WTC11 (cell line): ENCODE results near the gene ATL1. TPM values are rescaled to one million over a fixed set of nuclear protein-coding genes. Genes with fewer than 3 reads are reported as not detected.

Source experiments
- ATAC-seq: fragments of 200-7000 bp; cut with Tn5 transposase; 2 replicates; pipeline ENCODE4 v1.10.0; 2021; ENCODE audit warnings: mild to moderate bottlenecking, moderate library complexity
- CTCF ChIA-PET: fragments of 300-600 bp; sonication (Branson Sonifier 250); formaldehyde crosslinking; loops from one replicate; lab custom pipeline; 2021; ENCODE audit warnings: antibody characterized with exemption; lab: Charles Lee
- POLR2A ChIA-PET: fragments of 350-600 bp; sonication (Branson Sonifier 250); formaldehyde crosslinking; loops from one replicate; lab custom pipeline; 2021; ENCODE audit warnings: antibody characterized with exemption; lab: Charles Lee
- DNase-seq: peaks from one replicate; pipeline ENCODE4 v3.0.0; 2021; ENCODE audit warnings: low spot score
- H3K27ac Mint-ChIP-seq: 2 replicates; pipeline ENCODE4 v1.8.0; 2021; ENCODE audit warnings: mixed read lengths
- H3K27me3 Mint-ChIP-seq: 2 replicates; pipeline ENCODE4 v1.8.0; 2021; ENCODE audit warnings: low read depth, mild to moderate bottlenecking, moderate library complexity, mixed read lengths
- H3K36me3 Mint-ChIP-seq: 2 replicates; pipeline ENCODE4 v1.8.0; 2021; ENCODE audit warnings: mixed read lengths
- H3K4me1 Mint-ChIP-seq: 2 replicates; pipeline ENCODE4 v1.8.0; 2022; ENCODE audit warnings: mixed read lengths
- H3K4me3 Mint-ChIP-seq: 2 replicates; pipeline ENCODE4 v1.8.0; 2021; ENCODE audit warnings: mild to moderate bottlenecking, moderate library complexity, mixed read lengths
- H3K9me3 Mint-ChIP-seq: 2 replicates; pipeline ENCODE4 v1.8.0; 2021; ENCODE audit warnings: mixed read lengths
- FOXP1 ChIP-seq: sonication (generic); formaldehyde crosslinking; IDR thresholded peaks from 2 replicates; pipeline ENCODE4 v1.8.0; 2022; ENCODE audit warnings: missing genetic modification reagents, mild to moderate bottlenecking, moderate library complexity, borderline replicate concordance
- KAT7 ChIP-seq: sonication (generic); formaldehyde crosslinking; IDR thresholded peaks from 2 replicates; pipeline ENCODE4 v1.8.1; 2023; ENCODE audit warnings: missing genetic modification reagents, mild to moderate bottlenecking, borderline replicate concordance
- NFYB ChIP-seq: sonication (generic); formaldehyde crosslinking; conservative IDR thresholded peaks from 2 replicates; pipeline ENCODE4 v1.8.0; 2022; ENCODE audit warnings: low read depth, missing genetic modification reagents
- TP53 ChIP-seq: sonication (generic); formaldehyde crosslinking; IDR thresholded peaks from 2 replicates; pipeline ENCODE4 v1.8.1; 2023; ENCODE audit warnings: mild to moderate bottlenecking, missing genetic modification reagents
- ZNF121 ChIP-seq: sonication (generic); formaldehyde crosslinking; IDR thresholded peaks from 2 replicates; pipeline ENCODE4 v1.8.0; 2023; ENCODE audit warnings: missing genetic modification reagents
- total RNA-seq: library from RNA; stranded (reverse); gene quantifications from 3 replicates; pipeline ENCODE4 v1.2.3, GENCODE V29; 2021
- TF ChIP-seq, protein P1 (sequence below): sonication (generic); formaldehyde crosslinking; IDR thresholded peaks from 2 replicates; pipeline ENCODE4 v1.8.1; 2022; ENCODE audit warnings: mild to moderate bottlenecking, moderate library complexity, missing genetic modification reagents
- TF ChIP-seq, protein P2 (sequence below): sonication (generic); formaldehyde crosslinking; IDR thresholded peaks from 2 replicates; pipeline ENCODE4 v1.8.1; 2023; ENCODE audit warnings: mild to moderate bottlenecking, moderate library complexity, missing genetic modification reagents
- TF ChIP-seq, protein P3 (sequence below): fragments of 250-450 bp; sonication (Bioruptor Pico); IDR thresholded peaks from 2 replicates; pipeline ENCODE4 v1.9.0; 2021; ENCODE audit warnings: moderate library complexity, mild to moderate bottlenecking, inconsistent platforms, borderline replicate concordance
- TF ChIP-seq, protein P4 (sequence below): sonication (generic); formaldehyde crosslinking; IDR thresholded peaks from 2 replicates; pipeline ENCODE4 v1.8.0; 2023; ENCODE audit warnings: mild to moderate bottlenecking, missing genetic modification reagents
- TF ChIP-seq, protein P5 (sequence below): fragments of 250-450 bp; sonication (Bioruptor Pico); IDR thresholded peaks from 2 replicates; pipeline ENCODE4 v1.9.0; 2021; ENCODE audit warnings: mild to moderate bottlenecking
- TF ChIP-seq, protein P6 (sequence below): sonication (generic); formaldehyde crosslinking; IDR thresholded peaks from 2 replicates; pipeline ENCODE4 v1.8.0; 2023; ENCODE audit warnings: missing genetic modification reagents
- TF ChIP-seq, protein P7 (sequence below): fragments of 250-450 bp; sonication (Bioruptor Pico); IDR thresholded peaks from 2 replicates; pipeline ENCODE4 v1.8.0; 2021; ENCODE audit warnings: mild to moderate bottlenecking
- TF ChIP-seq, protein P8 (sequence below): sonication (generic); formaldehyde crosslinking; IDR thresholded peaks from 2 replicates; pipeline ENCODE4 v1.8.1; 2023; ENCODE audit warnings: mild to moderate bottlenecking, missing genetic modification reagents
- TF ChIP-seq, protein P9 (sequence below): sonication (generic); formaldehyde crosslinking; IDR thresholded peaks from 2 replicates; pipeline ENCODE4 v1.8.1; 2022; ENCODE audit warnings: missing genetic modification reagents, borderline replicate concordance

Gene ATL1
- total RNA-seq, 1 experiment from 2014 or later: 3.7 TPM

DNA sequence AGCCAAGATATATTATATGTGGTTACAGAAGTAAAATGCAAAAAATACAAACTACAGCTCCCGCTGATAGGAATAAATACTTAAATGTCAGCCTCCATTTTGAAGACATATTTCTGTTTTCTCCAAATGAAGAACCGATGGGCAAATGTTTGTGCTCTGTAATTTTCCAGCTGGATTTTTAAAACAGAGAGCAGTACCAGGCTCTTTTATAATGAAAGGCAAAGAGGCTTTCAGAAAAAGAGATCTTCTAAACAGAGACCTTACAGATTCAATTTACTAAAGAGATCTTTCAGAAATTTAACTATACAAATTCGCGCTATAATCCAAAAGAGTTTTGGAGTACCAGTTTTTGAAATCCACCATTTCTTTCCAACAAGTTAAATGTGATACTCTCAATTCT, 47.5 kb upstream of the ATL1 start:
- Mint-ChIP-seq H3K9me3 (no peaks in the 10 kb centered on the region), H3K27me3 (no peaks in the 10 kb centered on the region), H3K27ac (no peak overlapping the region), H3K4me3 (no peak overlapping the region), H3K36me3 (peaks cover 2% of the 10 kb centered on the region; the same call in 1 of the 2 replicates), H3K4me1 (no peaks in the 10 kb centered on the region)
- TF ChIP-seq, protein P1, sequence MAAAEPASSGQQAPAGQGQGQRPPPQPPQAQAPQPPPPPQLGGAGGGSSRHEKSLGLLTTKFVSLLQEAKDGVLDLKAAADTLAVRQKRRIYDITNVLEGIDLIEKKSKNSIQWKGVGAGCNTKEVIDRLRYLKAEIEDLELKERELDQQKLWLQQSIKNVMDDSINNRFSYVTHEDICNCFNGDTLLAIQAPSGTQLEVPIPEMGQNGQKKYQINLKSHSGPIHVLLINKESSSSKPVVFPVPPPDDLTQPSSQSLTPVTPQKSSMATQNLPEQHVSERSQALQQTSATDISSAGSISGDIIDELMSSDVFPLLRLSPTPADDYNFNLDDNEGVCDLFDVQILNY: no peak
- TF ChIP-seq, protein P2, sequence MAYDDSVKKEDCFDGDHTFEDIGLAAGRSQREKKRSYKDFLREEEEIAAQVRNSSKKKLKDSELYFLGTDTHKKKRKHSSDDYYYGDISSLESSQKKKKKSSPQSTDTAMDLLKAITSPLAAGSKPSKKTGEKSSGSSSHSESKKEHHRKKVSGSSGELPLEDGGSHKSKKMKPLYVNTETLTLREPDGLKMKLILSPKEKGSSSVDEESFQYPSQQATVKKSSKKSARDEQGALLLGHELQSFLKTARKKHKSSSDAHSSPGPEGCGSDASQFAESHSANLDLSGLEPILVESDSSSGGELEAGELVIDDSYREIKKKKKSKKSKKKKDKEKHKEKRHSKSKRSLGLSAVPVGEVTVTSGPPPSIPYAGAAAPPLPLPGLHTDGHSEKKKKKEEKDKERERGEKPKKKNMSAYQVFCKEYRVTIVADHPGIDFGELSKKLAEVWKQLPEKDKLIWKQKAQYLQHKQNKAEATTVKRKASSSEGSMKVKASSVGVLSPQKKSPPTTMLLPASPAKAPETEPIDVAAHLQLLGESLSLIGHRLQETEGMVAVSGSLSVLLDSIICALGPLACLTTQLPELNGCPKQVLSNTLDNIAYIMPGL (CRISPR knock-in tag): no peak
- TF ChIP-seq, protein P3, sequence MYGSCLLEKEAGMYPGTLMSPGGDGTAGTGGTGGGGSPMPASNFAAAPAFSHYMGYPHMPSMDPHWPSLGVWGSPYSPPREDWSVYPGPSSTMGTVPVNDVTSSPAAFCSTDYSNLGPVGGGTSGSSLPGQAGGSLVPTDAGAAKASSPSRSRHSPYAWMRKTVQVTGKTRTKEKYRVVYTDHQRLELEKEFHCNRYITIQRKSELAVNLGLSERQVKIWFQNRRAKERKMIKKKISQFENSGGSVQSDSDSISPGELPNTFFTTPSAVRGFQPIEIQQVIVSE (CRISPR knock-in tag): no peak
- TF ChIP-seq, protein P4, sequence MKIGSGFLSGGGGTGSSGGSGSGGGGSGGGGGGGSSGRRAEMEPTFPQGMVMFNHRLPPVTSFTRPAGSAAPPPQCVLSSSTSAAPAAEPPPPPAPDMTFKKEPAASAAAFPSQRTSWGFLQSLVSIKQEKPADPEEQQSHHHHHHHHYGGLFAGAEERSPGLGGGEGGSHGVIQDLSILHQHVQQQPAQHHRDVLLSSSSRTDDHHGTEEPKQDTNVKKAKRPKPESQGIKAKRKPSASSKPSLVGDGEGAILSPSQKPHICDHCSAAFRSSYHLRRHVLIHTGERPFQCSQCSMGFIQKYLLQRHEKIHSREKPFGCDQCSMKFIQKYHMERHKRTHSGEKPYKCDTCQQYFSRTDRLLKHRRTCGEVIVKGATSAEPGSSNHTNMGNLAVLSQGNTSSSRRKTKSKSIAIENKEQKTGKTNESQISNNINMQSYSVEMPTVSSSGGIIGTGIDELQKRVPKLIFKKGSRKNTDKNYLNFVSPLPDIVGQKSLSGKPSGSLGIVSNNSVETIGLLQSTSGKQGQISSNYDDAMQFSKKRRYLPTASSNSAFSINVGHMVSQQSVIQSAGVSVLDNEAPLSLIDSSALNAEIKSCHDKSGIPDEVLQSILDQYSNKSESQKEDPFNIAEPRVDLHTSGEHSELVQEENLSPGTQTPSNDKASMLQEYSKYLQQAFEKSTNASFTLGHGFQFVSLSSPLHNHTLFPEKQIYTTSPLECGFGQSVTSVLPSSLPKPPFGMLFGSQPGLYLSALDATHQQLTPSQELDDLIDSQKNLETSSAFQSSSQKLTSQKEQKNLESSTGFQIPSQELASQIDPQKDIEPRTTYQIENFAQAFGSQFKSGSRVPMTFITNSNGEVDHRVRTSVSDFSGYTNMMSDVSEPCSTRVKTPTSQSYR (CRISPR knock-in tag): no peak
- TF ChIP-seq, protein P5, sequence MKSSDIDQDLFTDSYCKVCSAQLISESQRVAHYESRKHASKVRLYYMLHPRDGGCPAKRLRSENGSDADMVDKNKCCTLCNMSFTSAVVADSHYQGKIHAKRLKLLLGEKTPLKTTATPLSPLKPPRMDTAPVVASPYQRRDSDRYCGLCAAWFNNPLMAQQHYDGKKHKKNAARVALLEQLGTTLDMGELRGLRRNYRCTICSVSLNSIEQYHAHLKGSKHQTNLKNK (CRISPR knock-in tag): no peak
- TF ChIP-seq NFYB (CRISPR knock-in tag): no peak
- no peak for TF ChIP-seq FOXP1 (CRISPR knock-in tag)
- TF ChIP-seq, protein P6, sequence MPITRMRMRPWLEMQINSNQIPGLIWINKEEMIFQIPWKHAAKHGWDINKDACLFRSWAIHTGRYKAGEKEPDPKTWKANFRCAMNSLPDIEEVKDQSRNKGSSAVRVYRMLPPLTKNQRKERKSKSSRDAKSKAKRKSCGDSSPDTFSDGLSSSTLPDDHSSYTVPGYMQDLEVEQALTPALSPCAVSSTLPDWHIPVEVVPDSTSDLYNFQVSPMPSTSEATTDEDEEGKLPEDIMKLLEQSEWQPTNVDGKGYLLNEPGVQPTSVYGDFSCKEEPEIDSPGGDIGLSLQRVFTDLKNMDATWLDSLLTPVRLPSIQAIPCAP: no peak
- TF ChIP-seq KAT7 (CRISPR knock-in tag): no peak
- TF ChIP-seq TP53 (CRISPR knock-in tag): no peak
- TF ChIP-seq, protein P7, sequence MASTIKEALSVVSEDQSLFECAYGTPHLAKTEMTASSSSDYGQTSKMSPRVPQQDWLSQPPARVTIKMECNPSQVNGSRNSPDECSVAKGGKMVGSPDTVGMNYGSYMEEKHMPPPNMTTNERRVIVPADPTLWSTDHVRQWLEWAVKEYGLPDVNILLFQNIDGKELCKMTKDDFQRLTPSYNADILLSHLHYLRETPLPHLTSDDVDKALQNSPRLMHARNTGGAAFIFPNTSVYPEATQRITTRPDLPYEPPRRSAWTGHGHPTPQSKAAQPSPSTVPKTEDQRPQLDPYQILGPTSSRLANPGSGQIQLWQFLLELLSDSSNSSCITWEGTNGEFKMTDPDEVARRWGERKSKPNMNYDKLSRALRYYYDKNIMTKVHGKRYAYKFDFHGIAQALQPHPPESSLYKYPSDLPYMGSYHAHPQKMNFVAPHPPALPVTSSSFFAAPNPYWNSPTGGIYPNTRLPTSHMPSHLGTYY (CRISPR knock-in tag): no peak
- DNase-seq (no peak), ATAC-seq (no peak)
- ChIA-PET CTCF (no interaction called here), POLR2A (no interaction called here)

DNA sequence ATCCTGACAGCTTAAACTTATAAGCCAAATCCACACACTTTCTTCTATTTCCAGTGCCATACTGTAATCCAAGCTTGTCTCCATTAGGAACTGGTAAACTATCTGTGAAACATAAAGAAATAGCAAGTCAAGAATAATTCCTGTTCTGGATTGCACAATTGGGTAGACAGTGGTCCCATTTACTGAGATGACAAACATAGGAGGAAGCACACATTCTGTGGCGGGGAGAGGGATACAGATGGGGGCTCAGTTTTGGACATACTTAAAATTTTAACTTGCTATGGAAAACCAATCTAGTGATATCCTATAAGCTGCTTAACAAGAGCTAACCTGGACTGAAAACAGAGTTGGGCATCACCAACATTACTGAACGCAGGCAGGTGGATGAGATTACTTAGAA, 43.9 kb upstream of the ATL1 start:
- Mint-ChIP-seq H3K27ac (no peak overlapping the region), H3K4me1 (no peaks in the 10 kb centered on the region), H3K27me3 (no peaks in the 10 kb centered on the region), H3K9me3 (no peaks in the 10 kb centered on the region), H3K36me3 (no peaks in the 10 kb centered on the region), H3K4me3 (no peak overlapping the region)
- POLR2A ChIA-PET: no interaction called here
- DNase-seq (no peak), ATAC-seq (no peak)
- TF ChIP-seq ZNF121 (CRISPR knock-in tag): no peak
- TF ChIP-seq, protein P8, sequence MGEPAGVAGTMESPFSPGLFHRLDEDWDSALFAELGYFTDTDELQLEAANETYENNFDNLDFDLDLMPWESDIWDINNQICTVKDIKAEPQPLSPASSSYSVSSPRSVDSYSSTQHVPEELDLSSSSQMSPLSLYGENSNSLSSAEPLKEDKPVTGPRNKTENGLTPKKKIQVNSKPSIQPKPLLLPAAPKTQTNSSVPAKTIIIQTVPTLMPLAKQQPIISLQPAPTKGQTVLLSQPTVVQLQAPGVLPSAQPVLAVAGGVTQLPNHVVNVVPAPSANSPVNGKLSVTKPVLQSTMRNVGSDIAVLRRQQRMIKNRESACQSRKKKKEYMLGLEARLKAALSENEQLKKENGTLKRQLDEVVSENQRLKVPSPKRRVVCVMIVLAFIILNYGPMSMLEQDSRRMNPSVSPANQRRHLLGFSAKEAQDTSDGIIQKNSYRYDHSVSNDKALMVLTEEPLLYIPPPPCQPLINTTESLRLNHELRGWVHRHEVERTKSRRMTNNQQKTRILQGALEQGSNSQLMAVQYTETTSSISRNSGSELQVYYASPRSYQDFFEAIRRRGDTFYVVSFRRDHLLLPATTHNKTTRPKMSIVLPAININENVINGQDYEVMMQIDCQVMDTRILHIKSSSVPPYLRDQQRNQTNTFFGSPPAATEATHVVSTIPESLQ: no peak
- TF ChIP-seq, protein P9, sequence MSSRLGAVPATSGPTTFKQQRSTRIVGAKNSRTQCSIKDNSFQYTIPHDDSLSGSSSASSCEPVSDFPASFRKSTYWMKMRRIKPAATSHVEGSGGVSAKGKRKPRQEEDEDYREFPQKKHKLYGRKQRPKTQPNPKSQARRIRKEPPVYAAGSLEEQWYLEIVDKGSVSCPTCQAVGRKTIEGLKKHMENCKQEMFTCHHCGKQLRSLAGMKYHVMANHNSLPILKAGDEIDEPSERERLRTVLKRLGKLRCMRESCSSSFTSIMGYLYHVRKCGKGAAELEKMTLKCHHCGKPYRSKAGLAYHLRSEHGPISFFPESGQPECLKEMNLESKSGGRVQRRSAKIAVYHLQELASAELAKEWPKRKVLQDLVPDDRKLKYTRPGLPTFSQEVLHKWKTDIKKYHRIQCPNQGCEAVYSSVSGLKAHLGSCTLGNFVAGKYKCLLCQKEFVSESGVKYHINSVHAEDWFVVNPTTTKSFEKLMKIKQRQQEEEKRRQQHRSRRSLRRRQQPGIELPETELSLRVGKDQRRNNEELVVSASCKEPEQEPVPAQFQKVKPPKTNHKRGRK (CRISPR knock-in tag): no peak
- CTCF ChIA-PET: no interaction called here
